PC-9 (cell line): Measurements from ENCODE around the gene OAT. TPM values are rescaled to one million over a fixed set of nuclear protein-coding genes. Genes with fewer than 3 reads are reported as not detected.

Experiments
- BruUV-seq: library from RNA; stranded (reverse); fragments of 400-500 nt; replicated peaks from 2 replicates; lab custom pipeline; 2021; lab: Mats Ljungman, UMichigan
- CTCF ChIA-PET: fragments of 300-600 bp; sonication (Branson Sonifier 250); formaldehyde crosslinking; loops from one replicate; lab custom pipeline; 2022; ENCODE audit warnings: antibody characterized with exemption; lab: Charles Lee
- POLR2A ChIA-PET: fragments of 300-600 bp; sonication (Branson Sonifier 250); formaldehyde crosslinking; loops from one replicate; lab custom pipeline; 2022; ENCODE audit warnings: antibody characterized with exemption; ENCODE audit not compliant: unreplicated experiment; lab: Charles Lee
- DNase-seq, 2 experiments: peaks; one replicate each; pipeline versions ENCODE4 v3.0.0 to v3.0.0-alpha.2; 2015 to 2022; ENCODE audit warnings: mixed read lengths in 1 of 2
- H2AFZ ChIP-seq: fragments of 200-600 bp; sonication (generic); 2 replicates; pipeline ENCODE4 v1.8.1; 2017; ENCODE audit warnings: antibody characterized with exemption
- H3F3A ChIP-seq: fragments of 200-600 bp; sonication (generic); 2 replicates; pipeline ENCODE4 v1.8.1; 2017; ENCODE audit warnings: antibody characterized with exemption, mild to moderate bottlenecking, low read depth; ENCODE audit not compliant: insufficient read depth
- H3K27ac ChIP-seq: fragments of 200-600 bp; sonication (generic); 2 replicates; pipeline ENCODE4 v1.6.1; 2016; ENCODE audit warnings: mixed run types
- H3K27me3 ChIP-seq: fragments of 200-600 bp; sonication (generic); 2 replicates; pipeline ENCODE4 v1.6.1; 2016; ENCODE audit warnings: low read depth, mixed run types; ENCODE audit not compliant: insufficient read depth
- H3K36me3 ChIP-seq: fragments of 200-600 bp; sonication (generic); 2 replicates; pipeline ENCODE4 v1.6.1; 2016; ENCODE audit warnings: low read depth, mixed run types
- H3K4me1 ChIP-seq: fragments of 200-600 bp; sonication (generic); replicated peaks from 2 replicates; pipeline ENCODE4 v1.6.1; 2016; ENCODE audit warnings: mixed run types; ENCODE audit not compliant: insufficient read depth
- H3K4me2 ChIP-seq: fragments of 200-600 bp; sonication (generic); 2 replicates; pipeline ENCODE4 v1.6.1; 2017; ENCODE audit warnings: mixed run types
- H3K4me3 ChIP-seq: fragments of 200-600 bp; sonication (generic); 2 replicates; pipeline ENCODE4 v1.6.1; 2016; ENCODE audit warnings: mixed run types
- H3K79me2 ChIP-seq: fragments of 200-600 bp; sonication (generic); 2 replicates; pipeline ENCODE4 v1.6.1; 2017; ENCODE audit warnings: low read depth, mixed run types
- H3K9me2 ChIP-seq: fragments of 200-600 bp; sonication (generic); 2 replicates; pipeline ENCODE4 v1.8.1; 2017; ENCODE audit warnings: mild to moderate bottlenecking; ENCODE audit not compliant: insufficient read depth
- H3K9me3 ChIP-seq: fragments of 200-600 bp; sonication (generic); 2 replicates; pipeline ENCODE4 v1.8.1; 2016; ENCODE audit warnings: low read depth; ENCODE audit not compliant: insufficient read depth
- H4K20me1 ChIP-seq: fragments of 200-600 bp; sonication (generic); 2 replicates; pipeline ENCODE4 v1.8.1; 2017; ENCODE audit not compliant: insufficient read depth
- CTCF ChIP-seq: fragments of 200-600 bp; sonication (generic); conservative IDR thresholded peaks from 2 replicates; pipeline ENCODE4 v1.6.1; 2017; ENCODE audit warnings: mixed run types, antibody characterized with exemption, mild to moderate bottlenecking, moderate library complexity
- EZH2 ChIP-seq: fragments of 200-600 bp; sonication (generic); IDR thresholded peaks from 2 replicates; pipeline ENCODE4 v1.8.0; 2017; ENCODE audit warnings: antibody characterized with exemption, low read depth
- intact Hi-C: fragments of 100-400 bp; cut with micrococcal nuclease; formaldehyde crosslinking; loops from one replicate; pipeline ENCODE4 v1.10.0; 2022; ENCODE audit not compliant: unreplicated experiment
- total RNA-seq: library from RNA; stranded (reverse); gene quantifications from 2 replicates; pipeline ENCODE4 v1.2.3, GENCODE V29; 2021

The OAT gene
- total RNA-seq, 1 experiment from 2014 or later: 130 TPM

- Histone ChIP-seq H3K9me3 (no peaks in the 10 kb centered on the region), H3K36me3 (no peaks in the 10 kb centered on the region), H3K79me2 (no peaks in the 10 kb centered on the region), H3K4me1 (no peaks in the 10 kb centered on the region), H3K4me2 (no peak overlapping the region), H3K4me3 (no peak overlapping the region), H3K9me2 (no peaks in the 10 kb centered on the region), H2AFZ (no peak overlapping the region), H3K27me3 (no peaks in the 10 kb centered on the region), H3K27ac (no peak overlapping the region), H4K20me1 (no peaks in the 10 kb centered on the region), H3F3A (no peaks in the 10 kb centered on the region; the same call in 1 of the 2 replicates)
- no peak for DNase-seq
- ChIA-PET POLR2A (no interaction called here), CTCF (no interaction called here)
- intact Hi-C loops: no loop called here
- BruUV-seq: no TSS peak
- TF ChIP-seq EZH2 (no peak), CTCF (no peak)
Measured at GRCh38 chr10:124349996-124350280, 68.8 kb downstream of the OAT start.

GRCh38 chr10:124349231-124349995 is 69.3 kb downstream of the OAT start:
- POLR2A ChIA-PET: no interaction called here
- TF ChIP-seq CTCF (no peak), EZH2 (no peak)
- Histone ChIP-seq H3F3A (no peaks in the 10 kb centered on the region; the same call in 1 of the 2 replicates), H3K27ac (no peak overlapping the region), H2AFZ (no peak overlapping the region), H3K9me3 (no peaks in the 10 kb centered on the region), H3K4me2 (no peak overlapping the region), H3K79me2 (no peaks in the 10 kb centered on the region), H3K4me3 (no peak overlapping the region), H3K9me2 (no peaks in the 10 kb centered on the region), H4K20me1 (no peaks in the 10 kb centered on the region), H3K27me3 (no peaks in the 10 kb centered on the region), H3K36me3 (no peaks in the 10 kb centered on the region), H3K4me1 (no peaks in the 10 kb centered on the region)
- DNase-seq: no peak
- intact Hi-C loops: no loop called here
- CTCF ChIA-PET: no interaction called here
- BruUV-seq: no TSS peak

GRCh38 chr10:124348801-124349200 is 69.9 kb downstream of the OAT start:
- POLR2A ChIA-PET: no interaction called here
- Histone ChIP-seq H3K9me2 (no peaks in the 10 kb centered on the region), H3F3A (no peaks in the 10 kb centered on the region)

More at GRCh38 chr10:124348801-124349200, 69.9 kb downstream of the OAT start:
- CTCF ChIA-PET: no interaction called here
- Histone ChIP-seq H3K4me2 (no peak overlapping the region), H3K79me2 (no peaks in the 10 kb centered on the region), H4K20me1 (no peaks in the 10 kb centered on the region), H3K27me3 (no peaks in the 10 kb centered on the region), H3K4me1 (no peaks in the 10 kb centered on the region), H3K4me3 (no peak overlapping the region), H3K9me3 (no peaks in the 10 kb centered on the region), H3K36me3 (no peaks in the 10 kb centered on the region), H2AFZ (no peak overlapping the region), H3K27ac (no peak overlapping the region)
- intact Hi-C loops: no loop called here
- TF ChIP-seq CTCF (no peak), EZH2 (no peak)
- no peak for DNase-seq
- no TSS peak for BruUV-seq
